Fibroblast of villous mesenchyme (primary cell): ENCODE results near the gene CRYZL1. TPM values are rescaled to one million over a fixed set of nuclear protein-coding genes. Genes with fewer than 3 reads are reported as not detected.

Experiments used
- DNase-seq: peaks from one replicate; pipeline ENCODE4 v3.0.0-alpha.2; 2010; ENCODE audit warnings: low read depth
- H3K4me3 ChIP-seq: 2 replicates; pipeline ENCODE4 v1.5.1; 2011; ENCODE audit warnings: low read depth, mild to moderate bottlenecking, low read length
- total RNA-seq: library from RNA; depleted of rRNA; stranded (reverse); fragments of >200 nt; gene quantifications from 2 replicates; pipeline ENCODE4 v1.2.3, GENCODE V29; 2012
- TF ChIP-seq, protein P1 (sequence below): IDR thresholded peaks from 2 replicates; pipeline ENCODE4 v1.5.1; 2012; ENCODE audit warnings: low read depth, mild to moderate bottlenecking, low read length; ENCODE audit not compliant: insufficient read depth

CRYZL1 gene
- total RNA-seq, 1 donor, result 28.1 TPM

DNA sequence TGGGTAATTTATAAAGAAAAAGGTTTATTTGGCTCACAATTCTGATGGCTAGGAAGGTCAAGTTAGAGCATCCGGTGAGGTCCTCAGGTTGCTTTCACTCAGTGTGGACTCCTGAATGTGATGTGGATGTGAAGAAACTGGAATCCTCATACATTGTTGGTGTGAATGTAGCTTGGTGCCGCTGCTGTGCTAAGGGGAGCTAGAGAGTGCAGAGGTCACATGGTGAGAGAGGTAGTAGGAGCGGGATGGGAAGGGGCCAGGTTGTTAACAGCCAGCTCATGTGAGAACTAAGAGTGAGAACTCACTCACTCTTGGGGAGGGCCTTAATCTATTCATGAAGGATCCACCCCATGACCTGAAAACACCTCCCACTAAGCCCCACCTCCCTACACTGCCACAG, 22.6 kb upstream of the CRYZL1 start:
- TF ChIP-seq, protein P1, sequence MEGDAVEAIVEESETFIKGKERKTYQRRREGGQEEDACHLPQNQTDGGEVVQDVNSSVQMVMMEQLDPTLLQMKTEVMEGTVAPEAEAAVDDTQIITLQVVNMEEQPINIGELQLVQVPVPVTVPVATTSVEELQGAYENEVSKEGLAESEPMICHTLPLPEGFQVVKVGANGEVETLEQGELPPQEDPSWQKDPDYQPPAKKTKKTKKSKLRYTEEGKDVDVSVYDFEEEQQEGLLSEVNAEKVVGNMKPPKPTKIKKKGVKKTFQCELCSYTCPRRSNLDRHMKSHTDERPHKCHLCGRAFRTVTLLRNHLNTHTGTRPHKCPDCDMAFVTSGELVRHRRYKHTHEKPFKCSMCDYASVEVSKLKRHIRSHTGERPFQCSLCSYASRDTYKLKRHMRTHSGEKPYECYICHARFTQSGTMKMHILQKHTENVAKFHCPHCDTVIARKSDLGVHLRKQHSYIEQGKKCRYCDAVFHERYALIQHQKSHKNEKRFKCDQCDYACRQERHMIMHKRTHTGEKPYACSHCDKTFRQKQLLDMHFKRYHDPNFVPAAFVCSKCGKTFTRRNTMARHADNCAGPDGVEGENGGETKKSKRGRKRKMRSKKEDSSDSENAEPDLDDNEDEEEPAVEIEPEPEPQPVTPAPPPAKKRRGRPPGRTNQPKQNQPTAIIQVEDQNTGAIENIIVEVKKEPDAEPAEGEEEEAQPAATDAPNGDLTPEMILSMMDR, result no peak
- DNase-seq, result no peak
- H3K4me3 ChIP-seq, result no peak overlapping the region

- TF ChIP-seq, protein P1, result no peak
- no peak for DNase-seq
These were observed 21.7 kb upstream of the CRYZL1 start for GRCh38 chr21:33663241-33663640.

GRCh38 chr21:33662046-33662445, 20.5 kb upstream of the CRYZL1 start:
- TF ChIP-seq, protein P1, result no peak
- no peak overlapping the region for H3K4me3 ChIP-seq

More at GRCh38 chr21:33663241-33663640, 21.7 kb upstream of the CRYZL1 start:
- H3K4me3 ChIP-seq, result no peak overlapping the region

GRCh38 chr21:33661146-33661545, 19.6 kb upstream of the CRYZL1 start:
- H3K4me3 ChIP-seq, result no peak overlapping the region
- TF ChIP-seq, protein P1, result no peak
- no peak for DNase-seq

More at GRCh38 chr21:33662046-33662445, 20.5 kb upstream of the CRYZL1 start:
- no peak for DNase-seq

GRCh38 chr21:33660406-33660805, 18.9 kb upstream of the CRYZL1 start:
- no peak overlapping the region for H3K4me3 ChIP-seq
- TF ChIP-seq, protein P1, result no peak
- peak; percentile 45 for DNase-seq

GRCh38 chr21:33659568-33659949, 18.0 kb upstream of the CRYZL1 start:
- TF ChIP-seq, protein P1, result no peak
- H3K4me3 ChIP-seq, result no peak overlapping the region
- no peak for DNase-seq

DNA sequence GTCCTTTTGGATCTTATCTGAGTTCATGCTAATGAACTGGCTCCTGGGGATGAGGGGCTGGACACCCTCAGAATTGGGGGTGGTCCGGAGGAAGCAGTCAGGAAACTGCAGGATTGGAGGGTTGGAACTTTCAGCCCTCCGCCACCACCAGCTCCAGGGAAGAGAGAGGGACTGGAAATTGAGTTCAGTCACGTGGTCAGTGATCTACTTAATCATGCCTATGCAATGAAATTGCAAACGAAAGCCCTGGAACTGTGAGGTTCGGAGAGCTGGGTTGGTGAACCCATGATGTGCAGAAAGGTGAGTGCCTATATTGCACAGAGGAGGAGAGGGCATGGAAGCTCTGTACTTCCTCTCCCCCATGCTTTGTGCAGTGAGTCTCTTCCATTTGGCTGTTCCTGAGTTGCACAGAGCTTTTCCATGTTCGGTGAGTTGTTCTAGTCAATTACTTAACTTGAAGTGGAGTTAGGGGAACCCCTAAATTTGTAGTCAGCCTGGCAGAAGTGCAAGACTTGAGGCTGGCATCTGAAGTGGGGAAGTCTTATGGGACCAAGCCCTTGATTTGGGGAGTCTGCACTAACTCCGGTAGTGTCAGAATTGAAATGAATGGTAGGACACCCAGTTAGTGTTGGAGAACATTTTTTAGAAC, 17.5 kb upstream of the CRYZL1 start:
- TF ChIP-seq, protein P1, result no peak
- no peak overlapping the region for H3K4me3 ChIP-seq
- DNase-seq, result no peak
